Right renal cortex interstitium (tissue), 3 donors: ENCODE data around the gene CNRIP1. TPM values are rescaled to one million over a fixed set of nuclear protein-coding genes. Genes with fewer than 3 reads are reported as not detected.
"Not testable (repeated sequence)": the region's sequence is repeated elsewhere in the genome, so short reads cannot be mapped to it uniquely, and the experiment has no call there.

ENCODE experiments used
- DNase-seq, 3 donors: peaks; one replicate each; pipeline ENCODE4 v3.0.0-alpha.2; 2013; ENCODE audit warnings: low read depth in 3 of 3, low spot score in 2 of 3
- polyA plus RNA-seq, 3 donors: library from polyadenylated mRNA; unstranded; fragments of 120-200 nt; gene quantifications; one replicate each; pipeline ENCODE4 v1.2.1, GENCODE V29; 2013; ENCODE audit not compliant: insufficient read length in 3 of 3

CNRIP1 gene
- polyA plus RNA-seq, 3 donors = 23.8 to 26.0 (median 24.2) TPM

DNA sequence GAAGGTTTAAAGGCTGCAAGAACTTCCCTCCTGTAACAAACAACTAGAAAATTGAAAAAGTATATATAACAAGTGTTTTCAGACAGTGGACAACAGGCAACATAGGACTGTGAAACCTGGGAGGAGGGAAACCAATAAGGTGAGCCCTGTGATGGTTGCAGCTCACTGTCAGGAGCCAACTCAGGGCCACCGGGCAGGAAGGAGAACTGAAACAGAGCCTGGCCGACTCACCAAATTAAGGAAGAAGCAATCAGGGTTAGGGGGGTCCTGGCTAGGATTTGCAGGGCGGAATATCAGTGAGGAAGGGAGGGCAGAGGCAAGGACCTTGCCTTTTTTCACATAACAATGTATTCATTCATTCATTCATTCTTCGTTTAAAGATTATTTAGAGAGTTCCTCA, 21.8 kb upstream of the CNRIP1 start:
- DNase-seq = no peak

DNA sequence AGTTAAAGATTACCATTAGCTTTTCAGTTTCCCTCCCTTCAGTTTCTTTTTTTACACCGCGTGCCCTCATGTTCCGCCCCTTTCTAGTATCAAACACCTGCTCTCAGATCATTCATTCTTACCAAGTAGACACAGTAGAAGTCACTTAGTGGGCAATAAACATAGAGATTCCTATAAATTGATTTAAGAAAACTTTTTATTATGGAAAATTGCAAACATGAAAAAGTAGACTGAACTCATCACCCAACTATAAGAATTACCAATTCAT, 21.2 kb upstream of the CNRIP1 start:
- no peak for DNase-seq

DNA sequence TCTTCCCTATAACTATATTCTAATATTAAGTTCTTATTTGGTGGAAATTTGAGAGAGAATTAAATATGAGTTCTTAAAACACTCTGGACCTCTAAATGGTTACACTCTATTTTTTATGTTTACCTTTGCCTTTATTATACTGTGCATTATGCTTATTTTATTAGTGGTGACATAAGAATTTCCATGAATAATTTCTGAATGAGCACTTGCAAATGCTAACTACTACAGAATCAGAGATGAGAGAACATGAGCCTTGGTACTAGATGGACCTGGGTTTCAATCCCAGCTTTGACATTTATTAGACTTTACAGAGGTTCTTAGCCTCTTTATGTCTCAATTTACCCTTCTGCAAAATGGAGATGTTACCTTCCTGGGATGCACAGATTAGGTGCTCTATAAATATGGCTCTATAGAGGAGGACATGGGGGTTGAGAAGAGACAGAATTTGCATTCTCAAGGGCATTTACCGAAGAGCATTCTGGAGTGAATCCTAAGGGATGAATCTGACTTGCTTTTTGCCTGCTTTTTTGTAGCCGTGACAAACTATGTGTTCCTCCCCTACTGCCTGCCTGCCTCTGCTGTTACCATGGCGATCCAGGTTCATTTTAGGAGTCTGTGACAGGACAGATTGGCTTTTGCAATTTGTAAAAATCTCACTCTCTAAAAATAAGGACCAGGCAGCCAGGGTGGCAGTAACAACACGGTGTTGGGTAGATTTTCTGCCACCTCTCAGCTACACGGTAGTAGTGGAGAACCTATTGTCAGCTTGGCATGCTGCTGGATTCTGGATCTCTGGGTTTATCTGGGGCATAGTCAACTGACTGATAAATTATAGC, 20.7 kb upstream of the CNRIP1 start:
- DNase-seq = no peak

DNA sequence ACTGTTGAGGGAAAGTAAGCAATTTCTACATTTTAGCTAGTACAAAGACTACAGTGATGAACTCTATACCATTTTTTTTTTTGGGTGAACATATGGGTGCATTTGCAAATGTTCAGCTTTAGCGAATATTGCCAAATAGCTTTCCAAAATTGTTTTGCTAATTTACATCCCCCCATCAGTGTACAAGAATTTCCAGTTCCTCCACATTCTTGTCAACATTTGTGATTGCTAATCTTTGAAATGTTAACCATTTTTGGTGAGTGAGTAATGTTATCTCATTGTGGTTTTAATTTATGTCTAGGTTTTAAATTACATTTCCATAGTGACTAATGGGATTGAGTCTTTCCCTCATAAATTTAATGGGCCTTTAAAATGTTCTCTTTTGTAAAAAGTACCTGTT, 16.4 kb upstream of the CNRIP1 start:
- no peak for DNase-seq

DNA sequence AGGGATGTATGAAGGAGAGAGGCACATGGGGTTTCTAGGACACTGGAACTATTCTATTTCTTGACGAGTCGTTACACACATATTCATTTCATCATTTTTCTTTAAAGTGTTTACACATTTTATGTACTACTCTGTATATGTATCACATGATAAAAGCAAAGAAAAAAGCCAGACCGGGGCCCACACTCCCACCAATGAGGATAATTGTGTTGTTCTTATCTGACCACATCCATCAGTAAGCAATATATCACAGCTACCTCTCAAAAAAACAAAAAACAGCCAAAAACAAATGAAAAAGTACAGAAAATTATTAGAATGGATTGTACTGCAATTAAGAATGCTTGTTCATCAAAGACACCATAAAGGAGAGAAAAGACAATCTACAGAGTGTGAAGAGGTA, 14.2 kb upstream of the CNRIP1 start:
- no peak for DNase-seq

DNA sequence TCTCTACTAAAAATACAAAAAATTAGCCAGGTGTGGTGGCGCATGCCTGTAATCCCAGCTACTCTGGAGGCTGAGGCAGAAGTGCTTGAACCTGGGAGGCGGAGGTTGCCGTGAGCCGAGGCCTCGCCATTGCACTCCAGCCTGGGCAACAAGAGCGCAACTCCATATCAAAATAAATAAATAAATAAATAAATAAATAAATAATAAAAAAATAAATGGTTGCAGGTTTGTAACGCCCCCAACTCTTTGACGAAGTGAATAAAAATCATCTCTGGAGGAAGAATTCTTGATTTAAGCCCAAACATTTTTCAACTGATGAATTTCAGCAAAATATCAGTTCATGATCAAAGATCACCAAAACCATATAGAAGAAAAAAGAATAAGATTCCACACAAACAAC, 13.3 kb upstream of the CNRIP1 start:
- DNase-seq = no peak

DNA sequence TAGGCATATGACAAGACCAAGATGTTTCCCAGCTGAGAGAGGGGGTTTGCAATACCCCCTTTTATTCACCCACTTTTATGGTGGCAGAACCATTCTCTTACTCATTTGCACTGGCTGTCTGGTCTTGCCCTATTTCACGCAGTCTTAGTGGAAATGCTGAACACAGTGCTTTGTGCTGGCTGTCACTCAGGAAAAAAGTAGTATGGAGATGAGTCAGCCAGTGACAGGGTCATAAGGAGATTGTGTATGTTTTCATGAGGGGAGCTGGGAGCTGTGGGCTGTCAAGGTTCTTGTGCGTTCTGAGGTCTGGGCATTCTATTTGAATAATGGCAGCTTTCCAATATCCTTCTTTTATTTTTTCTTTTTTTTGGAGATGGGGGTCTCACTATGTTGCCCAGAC, 10.9 kb upstream of the CNRIP1 start:
- DNase-seq = no peak

DNA sequence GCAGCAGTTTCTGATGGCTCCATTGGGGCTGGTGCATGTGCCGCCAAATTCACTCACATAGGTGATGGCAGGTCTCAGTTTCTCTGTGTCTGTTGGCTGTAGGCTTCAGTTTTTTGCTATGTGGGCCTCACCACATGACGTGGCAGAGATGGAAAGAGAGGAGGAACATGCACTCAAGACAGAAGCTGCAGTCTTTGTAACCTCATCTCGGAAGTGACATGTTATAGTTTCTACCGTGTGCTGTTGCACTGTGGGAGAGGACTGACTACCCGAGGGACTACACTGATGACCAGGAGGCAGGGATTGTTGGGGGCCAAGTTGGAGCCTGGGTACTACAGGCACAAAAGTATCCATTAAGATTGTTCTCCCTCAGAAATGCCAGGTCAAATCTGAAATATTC, 9.2 kb upstream of the CNRIP1 start:
- no peak for DNase-seq

DNA sequence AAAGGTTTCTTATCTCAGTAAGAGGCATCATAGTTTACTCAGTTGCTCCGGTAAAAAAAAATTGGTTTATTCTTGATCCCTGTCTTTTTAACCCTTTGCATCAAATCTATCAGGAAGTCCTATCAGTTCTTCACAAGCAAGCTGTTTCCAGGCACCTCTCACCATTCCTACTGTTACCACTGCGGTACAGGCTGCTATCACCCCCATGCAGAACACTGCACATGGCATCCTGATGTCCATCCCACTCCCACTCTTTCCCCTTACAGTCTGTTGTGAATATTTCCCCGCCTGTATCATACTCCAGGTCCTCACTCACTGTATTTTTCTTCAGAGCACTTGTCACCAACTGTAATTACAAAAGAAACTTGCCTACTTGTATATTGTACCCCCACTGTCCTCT, 5.3 kb upstream of the CNRIP1 start:
- DNase-seq = no peak

DNA sequence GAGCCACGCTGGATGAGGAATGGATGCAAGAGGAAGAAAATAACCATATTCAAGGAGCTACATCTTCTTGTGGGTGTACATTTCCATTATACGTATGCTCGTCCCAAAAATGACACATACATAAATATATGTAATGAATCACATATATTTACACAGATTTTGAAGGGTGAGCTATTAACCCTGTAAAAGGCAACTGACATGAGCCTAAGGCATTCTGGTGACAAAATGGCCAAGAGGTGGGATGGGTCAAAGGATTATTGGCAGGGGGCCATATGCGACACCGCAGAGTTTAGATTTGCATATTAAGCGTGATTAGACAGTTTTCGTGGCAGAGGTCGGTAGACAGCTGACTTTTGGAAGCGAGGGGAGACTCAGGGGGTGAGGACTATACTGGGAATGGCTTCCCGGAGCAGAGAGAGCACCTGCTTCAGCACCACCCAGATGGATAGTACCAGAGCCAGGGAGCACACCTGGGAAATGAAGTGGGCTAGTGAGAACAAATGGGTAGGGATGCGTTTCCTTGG, 431 bp upstream of the CNRIP1 start:
- peak in 2 of 3 donors; percentile 27 to 51 for DNase-seq

DNA sequence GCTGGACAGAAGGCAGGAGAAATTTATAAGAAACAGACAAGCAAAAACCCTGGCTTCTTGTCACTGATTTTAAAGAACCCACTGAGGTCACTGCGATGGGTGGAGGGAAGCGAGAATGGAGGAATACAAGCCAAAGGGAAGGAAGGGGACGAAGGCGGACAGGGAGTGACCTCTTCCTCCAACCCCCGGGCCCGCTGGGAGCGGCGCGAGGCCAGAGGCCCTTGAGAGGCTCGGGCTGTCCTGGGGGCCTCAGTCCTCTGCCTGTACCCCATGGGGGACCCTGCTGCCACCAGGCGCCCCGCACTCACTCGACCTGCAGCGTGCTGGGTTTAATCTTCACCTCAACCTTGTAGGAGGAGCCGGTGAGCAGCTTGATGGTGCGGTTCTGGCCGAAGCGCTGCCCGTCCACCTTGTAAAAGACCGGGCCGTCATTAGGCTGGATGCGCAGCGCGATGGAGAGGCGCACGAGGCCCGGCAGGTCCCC, 793 bp downstream of the CNRIP1 start:
- DNase-seq = peak in 1 of 3 donors; percentile 12

DNA sequence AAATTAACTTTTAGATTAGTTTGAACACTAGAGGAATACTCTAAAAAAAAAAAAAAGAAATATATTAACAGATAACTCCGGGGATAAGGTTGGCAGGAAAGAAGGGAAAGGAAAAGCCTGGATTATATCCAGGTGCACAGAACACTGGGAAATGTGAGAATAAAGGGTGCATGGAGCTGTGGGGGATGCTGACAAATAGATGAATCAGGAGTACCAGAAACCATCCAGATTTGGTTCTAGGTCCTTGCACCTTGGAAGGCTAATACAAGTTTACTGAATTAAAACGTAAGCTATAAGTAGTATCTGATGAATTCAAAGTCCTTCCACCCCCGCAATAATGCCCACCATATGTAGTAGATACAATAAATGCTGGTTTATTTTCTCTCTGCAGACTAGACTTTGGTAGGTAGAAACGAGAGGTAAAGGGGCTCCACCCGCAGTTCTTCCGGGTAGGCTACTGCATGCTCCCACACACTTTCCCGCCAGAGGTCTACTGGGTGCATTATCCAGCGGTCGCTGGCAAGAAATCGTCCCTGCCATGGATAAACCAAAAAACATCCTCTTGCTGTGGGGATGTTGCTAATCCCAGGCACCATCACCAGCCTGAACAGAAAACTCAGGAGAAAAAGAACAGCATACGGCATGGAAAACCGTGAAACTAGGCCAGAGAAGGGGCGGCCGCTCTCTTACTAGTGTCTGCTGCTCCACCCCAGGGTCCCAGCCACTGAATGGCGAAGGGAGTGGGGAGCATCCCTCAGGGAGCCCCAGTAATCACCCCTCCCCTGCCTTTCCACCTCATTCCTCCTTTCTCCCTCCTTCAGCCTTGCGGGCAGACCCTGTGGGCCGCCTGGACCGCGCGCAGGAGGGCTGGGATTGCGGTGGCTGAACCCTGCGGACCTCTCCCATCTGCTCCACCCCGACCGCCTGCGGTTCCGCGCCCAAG, 1.5 kb downstream of the CNRIP1 start:
- DNase-seq = peak in 1 of 3 donors; percentile 1

DNA sequence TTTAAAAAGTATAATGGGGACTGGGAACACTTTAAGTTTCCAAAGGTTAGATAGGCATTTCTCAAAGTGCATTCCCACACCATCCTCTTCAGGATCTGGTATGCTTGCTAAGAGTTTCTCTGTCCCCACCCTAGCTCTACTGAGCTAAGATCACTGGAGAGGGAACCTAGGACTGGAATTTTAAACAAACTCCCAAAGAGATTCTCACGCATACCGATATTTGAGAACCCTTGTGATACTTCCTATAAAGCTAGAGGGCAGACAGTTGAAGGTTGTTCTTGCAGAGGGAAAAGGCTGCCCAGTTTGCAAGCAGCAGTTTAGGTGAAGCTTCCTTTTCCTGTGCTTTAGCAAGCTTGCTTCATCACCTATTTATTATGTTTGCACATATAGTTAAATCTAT, 3.6 kb downstream of the CNRIP1 start:
- no peak for DNase-seq

DNA sequence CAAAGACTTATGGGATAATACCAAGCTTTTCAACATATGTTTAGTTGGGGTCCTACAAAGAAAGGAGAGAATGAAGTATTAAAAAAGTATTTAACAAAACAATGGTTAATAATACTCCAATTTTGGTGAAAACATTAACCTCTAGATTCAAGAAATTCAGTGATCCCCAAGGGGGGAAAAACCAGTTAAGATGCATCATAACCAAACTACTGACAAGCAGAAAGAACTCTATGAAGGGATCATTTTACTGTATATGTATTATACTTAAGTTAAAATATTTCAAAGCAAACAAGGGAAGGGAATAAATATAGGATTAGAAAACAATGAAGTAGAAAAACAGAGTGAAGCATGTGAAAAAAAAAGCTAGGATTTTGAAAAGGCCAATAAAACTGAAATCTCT, 8.7 kb downstream of the CNRIP1 start:
- no peak for DNase-seq

DNA sequence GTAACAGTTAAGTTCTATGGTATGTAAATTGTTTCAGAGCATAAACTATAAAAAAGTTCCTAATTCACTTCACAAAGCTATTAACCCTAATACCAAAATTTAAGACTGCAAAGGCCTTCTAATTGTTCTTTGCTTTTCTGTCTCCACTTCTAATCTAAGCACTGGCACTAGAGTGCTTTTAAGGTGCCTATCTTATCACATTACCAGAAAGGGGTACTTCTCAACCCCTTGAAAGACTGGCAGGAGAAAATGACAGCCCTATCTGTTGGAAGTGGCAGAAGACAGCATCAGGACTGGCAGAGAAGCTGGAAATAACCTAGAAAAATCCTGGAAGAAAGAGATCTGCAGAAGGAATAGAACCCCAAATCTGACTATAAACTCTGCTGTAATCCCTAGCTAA, 10.3 kb downstream of the CNRIP1 start:
- no peak for DNase-seq

DNA sequence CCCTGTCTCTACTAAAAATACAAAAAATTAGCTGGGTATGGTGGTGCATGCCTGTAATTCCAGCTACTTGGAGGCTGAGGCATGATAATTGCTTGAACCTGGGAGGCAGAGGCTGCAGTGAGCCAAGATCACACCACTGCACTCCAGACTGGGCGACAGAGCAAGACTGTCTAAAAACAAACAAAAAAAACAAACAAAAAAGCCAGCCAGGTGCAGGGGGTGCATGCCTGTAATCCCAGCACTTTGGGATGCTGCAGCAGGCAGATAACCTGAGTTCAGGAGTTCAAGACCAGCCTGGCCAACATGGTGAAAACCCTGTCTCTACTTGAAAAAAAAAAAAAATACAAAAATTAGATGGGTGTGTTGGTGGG, 15.9 kb downstream of the CNRIP1 start:
- not testable (repeated sequence) for DNase-seq

DNA sequence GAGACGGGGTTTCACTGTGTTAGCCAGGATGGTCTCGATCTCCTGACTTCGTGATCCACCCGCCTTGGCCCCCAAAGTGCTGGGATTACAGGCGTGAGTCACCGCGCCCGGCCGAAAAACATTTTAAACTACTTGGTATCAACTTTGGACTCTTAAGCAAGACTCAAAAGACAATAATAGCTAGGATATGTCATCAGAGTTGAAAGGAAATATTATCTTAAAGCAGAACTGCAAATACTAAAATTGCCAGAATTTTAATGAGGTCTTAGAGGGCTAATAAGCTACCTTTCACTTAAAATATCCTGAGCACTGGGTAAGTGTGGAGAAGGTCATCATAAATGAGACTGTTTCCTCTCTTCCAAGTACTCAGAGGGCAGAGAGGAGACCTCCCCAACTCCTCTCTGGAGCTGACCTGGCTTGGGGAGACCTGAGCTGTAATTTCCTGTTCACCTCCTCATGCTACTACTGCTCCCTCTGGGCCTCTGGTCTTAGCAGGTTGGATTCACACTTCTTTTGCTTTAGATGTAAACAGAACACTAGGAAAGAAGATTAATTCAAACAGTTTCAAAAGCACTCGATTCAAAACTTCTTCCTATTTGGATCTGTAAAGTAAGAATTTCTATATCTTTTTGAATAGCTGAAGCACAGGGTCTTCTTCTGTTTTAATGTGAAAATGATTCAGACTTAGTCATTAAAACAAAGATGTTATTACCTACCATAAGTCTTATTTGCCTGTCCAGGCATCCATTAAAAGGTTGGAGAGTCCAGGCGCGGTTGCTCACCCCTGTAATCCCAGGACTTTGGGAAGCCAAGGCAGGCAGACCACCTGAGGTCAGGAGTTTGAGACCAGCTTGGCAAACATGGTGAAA, 16.5 kb downstream of the CNRIP1 start:
- DNase-seq = no peak

DNA sequence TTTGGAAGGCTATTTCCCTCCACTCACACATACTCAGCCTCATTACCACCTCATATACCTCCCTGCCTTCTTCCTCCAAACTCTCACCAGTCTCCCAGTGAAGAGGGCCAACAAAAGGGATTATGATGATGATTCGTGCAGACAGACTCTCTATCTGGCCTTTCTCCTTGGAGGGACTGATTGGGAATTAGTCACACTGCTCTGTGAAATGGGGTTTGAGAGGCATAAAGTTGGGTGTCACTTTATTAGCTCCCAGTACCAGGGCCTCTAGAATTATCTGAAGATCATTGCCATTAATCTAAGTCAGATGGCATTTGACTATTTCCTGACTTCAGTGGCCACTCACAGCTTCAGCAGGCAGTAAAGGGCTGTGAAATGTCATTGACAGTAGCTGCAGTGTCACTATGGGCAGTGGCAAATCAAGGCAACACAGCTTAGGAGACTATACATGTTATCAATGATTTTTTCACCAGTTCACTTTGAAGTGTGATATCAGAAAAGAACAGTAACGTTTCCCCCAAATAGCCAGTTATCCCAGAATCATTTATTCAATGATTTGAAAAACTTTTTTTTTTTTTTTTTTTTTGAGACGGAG, 17.4 kb downstream of the CNRIP1 start:
- no peak for DNase-seq

DNA sequence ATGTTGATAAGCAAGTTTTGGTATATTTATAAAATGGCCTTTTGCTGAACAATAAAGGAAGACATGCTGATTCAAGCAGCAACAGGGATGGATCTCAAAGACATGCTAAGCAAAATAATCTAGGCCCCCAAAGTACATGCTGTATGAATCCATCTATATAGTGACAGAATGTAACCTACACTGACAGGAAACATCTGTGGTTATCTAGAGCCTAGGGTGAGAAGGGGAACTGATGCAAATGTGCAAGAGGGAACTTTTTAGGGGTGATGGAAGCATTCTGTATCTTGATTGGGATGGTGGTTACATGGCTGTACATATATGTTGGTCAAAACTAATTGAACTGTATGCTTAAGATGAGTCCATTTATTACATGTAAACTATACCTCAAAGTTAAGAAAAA, 24.2 kb downstream of the CNRIP1 start:
- DNase-seq = no peak

DNA sequence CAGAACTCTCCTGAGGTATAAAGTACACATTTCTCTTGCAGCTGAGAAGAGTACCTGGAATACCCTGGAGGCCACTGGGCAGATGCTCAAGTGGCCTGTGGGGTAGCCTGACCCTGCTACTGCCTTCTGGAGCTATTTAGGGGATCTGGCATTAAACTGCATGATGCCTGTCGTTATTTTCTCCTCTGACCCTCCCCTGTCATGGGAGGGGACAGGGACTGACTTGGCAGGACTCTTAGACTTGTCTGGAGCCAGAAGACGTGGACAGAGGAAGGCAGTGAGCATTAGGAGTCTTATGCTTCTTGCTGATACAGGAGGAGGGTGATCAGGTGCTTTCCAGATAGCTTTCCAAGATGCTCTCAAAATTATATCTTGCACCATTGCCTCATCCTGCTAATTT, 24.8 kb downstream of the CNRIP1 start:
- DNase-seq = no peak
